NB4 (cell line): Measurements from ENCODE around the gene SLC25A21.

Source experiments
- TF ChIP-seq, protein P1 (sequence below): IDR thresholded peaks from 2 replicates; pipeline ENCODE4 v1.6.1; 2011; ENCODE audit warnings: low read depth, low read length
- TF ChIP-seq, protein P2 (sequence below): IDR thresholded peaks from one replicate; pipeline ENCODE4 v1.5.1; 2012; ENCODE audit warnings: low read depth, low read length

- TF ChIP-seq, protein P1, sequence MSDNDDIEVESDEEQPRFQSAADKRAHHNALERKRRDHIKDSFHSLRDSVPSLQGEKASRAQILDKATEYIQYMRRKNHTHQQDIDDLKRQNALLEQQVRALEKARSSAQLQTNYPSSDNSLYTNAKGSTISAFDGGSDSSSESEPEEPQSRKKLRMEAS, result no peak
- TF ChIP-seq, protein P2, sequence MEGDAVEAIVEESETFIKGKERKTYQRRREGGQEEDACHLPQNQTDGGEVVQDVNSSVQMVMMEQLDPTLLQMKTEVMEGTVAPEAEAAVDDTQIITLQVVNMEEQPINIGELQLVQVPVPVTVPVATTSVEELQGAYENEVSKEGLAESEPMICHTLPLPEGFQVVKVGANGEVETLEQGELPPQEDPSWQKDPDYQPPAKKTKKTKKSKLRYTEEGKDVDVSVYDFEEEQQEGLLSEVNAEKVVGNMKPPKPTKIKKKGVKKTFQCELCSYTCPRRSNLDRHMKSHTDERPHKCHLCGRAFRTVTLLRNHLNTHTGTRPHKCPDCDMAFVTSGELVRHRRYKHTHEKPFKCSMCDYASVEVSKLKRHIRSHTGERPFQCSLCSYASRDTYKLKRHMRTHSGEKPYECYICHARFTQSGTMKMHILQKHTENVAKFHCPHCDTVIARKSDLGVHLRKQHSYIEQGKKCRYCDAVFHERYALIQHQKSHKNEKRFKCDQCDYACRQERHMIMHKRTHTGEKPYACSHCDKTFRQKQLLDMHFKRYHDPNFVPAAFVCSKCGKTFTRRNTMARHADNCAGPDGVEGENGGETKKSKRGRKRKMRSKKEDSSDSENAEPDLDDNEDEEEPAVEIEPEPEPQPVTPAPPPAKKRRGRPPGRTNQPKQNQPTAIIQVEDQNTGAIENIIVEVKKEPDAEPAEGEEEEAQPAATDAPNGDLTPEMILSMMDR, result no peak
Observed at GRCh38 chr14:37078131-37078530, 94.3 kb downstream of the SLC25A21 start.
